Progenitor cell of endocrine pancreas (in vitro differentiated cells): ENCODE results near the gene THAP2. TPM values are rescaled to one million over a fixed set of nuclear protein-coding genes. Genes with fewer than 3 reads are reported as not detected.

Experiments
- DNase-seq: peaks from one replicate; pipeline ENCODE4 v3.0.0; 2021; ENCODE audit warnings: low spot score; ENCODE audit not compliant: unreplicated experiment
- H3K27ac Mint-ChIP-seq: 2 replicates; pipeline ENCODE4 v1.8.0; 2021; ENCODE audit warnings: mild to moderate bottlenecking, moderate library complexity, mixed read lengths
- H3K27me3 Mint-ChIP-seq: 2 replicates; pipeline ENCODE4 v1.8.0; 2021; ENCODE audit warnings: mixed read lengths
- H3K36me3 Mint-ChIP-seq: 2 replicates; pipeline ENCODE4 v1.8.0; 2022; ENCODE audit warnings: mixed read lengths; ENCODE audit not compliant: insufficient read depth
- H3K4me1 Mint-ChIP-seq: 2 replicates; pipeline ENCODE4 v1.8.0; 2021; ENCODE audit warnings: low read depth, mixed read lengths
- H3K4me3 Mint-ChIP-seq: 2 replicates; pipeline ENCODE4 v1.8.0; 2021; ENCODE audit warnings: low read depth, mild to moderate bottlenecking, moderate library complexity, mixed read lengths
- H3K9me3 Mint-ChIP-seq: 2 replicates; pipeline ENCODE4 v1.8.0; 2021; ENCODE audit warnings: low read depth, mixed read lengths
- total RNA-seq: library from RNA; stranded (reverse); gene quantifications from 2 replicates; pipeline ENCODE4 v1.2.1, GENCODE V29; 2021
- TF ChIP-seq, protein P1 (sequence below): fragments of 200-600 bp; sonication (generic); IDR thresholded peaks from one replicate; pipeline ENCODE4 v1.5.0; 2021; ENCODE audit warnings: antibody characterized with exemption, mild to moderate bottlenecking; ENCODE audit not compliant: unreplicated experiment

Gene THAP2
- total RNA-seq, 1 donor from 2014 or later = 8.9 TPM

DNA sequence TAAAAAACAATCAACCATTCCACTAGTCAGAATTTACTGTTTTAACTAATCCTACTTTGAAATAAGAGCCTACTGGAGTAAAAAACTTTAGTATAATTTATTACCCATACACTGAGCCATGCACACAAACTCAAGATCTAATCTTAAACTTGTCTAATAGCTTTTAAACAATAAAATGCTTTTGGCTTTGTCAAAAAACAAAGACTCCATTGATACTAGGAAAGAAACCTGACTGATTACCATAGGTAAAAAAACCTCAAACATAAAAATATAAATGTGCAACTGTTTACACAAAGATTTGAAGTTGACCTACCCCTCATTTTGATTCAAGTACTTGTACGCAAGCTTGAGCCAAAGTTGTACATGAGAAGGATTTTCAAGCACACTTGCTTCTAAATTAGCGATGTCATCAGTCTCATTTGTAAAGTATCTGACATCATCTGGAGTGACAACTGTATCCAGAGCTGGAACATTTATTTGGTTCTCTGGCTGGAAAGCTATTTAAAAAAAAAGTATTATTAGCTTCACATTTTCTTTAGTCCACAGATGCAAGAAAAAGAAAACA is 36.6 kb upstream of the THAP2 start:
- Mint-ChIP-seq H3K27me3 (no peaks in the 10 kb centered on the region), H3K4me1 (peaks cover 9% of the 10 kb centered on the region), H3K9me3 (no peaks in the 10 kb centered on the region), H3K4me3 (no peak overlapping the region), H3K36me3 (peaks cover 31% of the 10 kb centered on the region), H3K27ac (no peak overlapping the region)
- TF ChIP-seq, protein P1, sequence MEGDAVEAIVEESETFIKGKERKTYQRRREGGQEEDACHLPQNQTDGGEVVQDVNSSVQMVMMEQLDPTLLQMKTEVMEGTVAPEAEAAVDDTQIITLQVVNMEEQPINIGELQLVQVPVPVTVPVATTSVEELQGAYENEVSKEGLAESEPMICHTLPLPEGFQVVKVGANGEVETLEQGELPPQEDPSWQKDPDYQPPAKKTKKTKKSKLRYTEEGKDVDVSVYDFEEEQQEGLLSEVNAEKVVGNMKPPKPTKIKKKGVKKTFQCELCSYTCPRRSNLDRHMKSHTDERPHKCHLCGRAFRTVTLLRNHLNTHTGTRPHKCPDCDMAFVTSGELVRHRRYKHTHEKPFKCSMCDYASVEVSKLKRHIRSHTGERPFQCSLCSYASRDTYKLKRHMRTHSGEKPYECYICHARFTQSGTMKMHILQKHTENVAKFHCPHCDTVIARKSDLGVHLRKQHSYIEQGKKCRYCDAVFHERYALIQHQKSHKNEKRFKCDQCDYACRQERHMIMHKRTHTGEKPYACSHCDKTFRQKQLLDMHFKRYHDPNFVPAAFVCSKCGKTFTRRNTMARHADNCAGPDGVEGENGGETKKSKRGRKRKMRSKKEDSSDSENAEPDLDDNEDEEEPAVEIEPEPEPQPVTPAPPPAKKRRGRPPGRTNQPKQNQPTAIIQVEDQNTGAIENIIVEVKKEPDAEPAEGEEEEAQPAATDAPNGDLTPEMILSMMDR = no peak
- DNase-seq = no peak

DNA sequence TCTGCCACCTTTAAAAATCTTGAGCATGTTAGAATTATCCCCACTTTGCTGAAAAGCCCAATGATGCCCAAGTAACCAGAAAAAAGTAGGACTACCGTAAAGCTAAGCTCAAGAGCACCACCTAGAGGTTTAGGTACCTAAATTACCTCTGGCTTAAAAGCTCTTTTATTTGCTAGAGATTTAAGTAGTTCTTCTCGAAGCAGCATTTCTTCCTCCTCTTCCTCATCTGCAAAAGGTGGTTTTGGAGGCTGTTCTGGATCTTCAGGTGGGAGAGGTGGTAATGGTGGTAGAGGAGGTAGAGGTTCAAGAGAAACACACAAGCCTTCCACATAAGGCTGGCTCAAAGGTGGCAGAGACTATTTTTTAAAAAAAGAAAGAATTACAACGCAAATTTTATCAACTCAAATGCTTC is 27.4 kb upstream of the THAP2 start:
- H3K9me3 Mint-ChIP-seq = no peaks in the 10 kb centered on the region
- TF ChIP-seq, protein P1 = peak; percentile 76
- peaks cover 33% of the 10 kb centered on the region for H3K36me3 Mint-ChIP-seq
- no peak for DNase-seq
- H3K27me3 Mint-ChIP-seq = no peaks in the 10 kb centered on the region
- no peak overlapping the region for H3K4me3 Mint-ChIP-seq
- peaks cover 4% of the 10 kb centered on the region for H3K4me1 Mint-ChIP-seq
- H3K27ac Mint-ChIP-seq = no peak overlapping the region

DNA sequence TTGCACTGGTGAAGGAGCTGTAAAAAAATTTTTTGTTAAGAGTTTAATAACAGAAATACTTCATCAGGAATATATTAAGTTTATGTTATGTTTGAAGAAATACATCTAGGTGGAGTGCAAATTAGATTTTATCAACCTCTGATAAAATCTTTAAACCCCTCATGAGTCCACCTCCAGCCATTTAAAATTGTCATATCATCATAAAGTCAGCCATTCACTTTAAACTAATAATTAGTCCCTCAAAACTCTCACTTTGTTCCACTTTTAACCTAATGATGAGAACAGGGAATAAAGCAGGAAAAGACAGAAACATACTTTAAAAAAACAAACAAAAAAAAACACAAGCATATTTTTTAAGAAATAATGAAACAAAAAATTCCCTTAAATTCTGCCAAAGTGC is 25.6 kb upstream of the THAP2 start:
- Mint-ChIP-seq H3K4me3 (no peak overlapping the region), H3K36me3 (peaks cover 33% of the 10 kb centered on the region), H3K27ac (no peak overlapping the region), H3K9me3 (no peaks in the 10 kb centered on the region), H3K4me1 (peaks cover 13% of the 10 kb centered on the region), H3K27me3 (no peaks in the 10 kb centered on the region)
- TF ChIP-seq, protein P1 = no peak
- no peak for DNase-seq

DNA sequence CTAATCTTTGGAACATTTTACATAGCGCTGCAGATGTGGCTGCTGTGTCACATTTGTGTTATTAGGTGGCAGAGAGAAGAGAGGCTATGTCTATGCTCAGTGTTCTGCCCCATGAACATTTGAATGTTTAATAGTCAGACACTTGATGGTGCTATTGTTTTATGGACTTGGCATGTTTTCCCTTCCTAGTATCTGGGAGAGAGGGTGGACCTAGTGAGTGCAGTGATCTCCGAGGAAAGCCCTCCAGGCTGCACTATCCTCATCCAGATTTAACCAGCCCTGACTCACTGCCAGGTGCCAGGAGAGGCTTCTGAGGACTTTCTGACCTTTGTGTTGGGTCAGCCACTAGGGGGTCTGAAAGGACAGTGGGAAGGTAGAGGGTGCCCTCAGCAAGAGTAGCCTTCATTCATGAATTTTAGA is 24.8 kb upstream of the THAP2 start:
- H3K27ac Mint-ChIP-seq = no peak overlapping the region

DNA sequence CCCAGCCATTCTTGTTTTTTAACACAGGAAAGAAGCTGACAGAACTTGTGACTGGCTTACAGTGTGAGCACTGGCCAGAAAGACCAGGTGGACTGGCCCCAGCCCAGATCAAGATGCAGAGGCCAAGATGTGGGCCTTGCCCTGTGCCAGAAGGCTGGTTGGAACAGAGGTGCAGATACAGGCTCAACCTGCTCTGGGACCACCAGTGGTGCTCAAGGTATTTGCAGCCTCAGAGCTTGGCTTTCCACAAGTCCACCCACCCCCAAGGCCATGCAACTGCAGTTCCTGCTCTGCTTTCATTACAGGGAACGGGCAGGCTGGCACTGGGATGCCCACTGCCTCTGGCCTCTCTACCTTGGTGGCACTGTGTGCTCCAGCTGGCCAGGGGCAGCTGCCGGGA is 23.8 kb upstream of the THAP2 start:
- peaks cover 35% of the 10 kb centered on the region for H3K36me3 Mint-ChIP-seq
- no peak overlapping the region for H3K27ac Mint-ChIP-seq
- no peaks in the 10 kb centered on the region for H3K27me3 Mint-ChIP-seq
- H3K4me3 Mint-ChIP-seq = no peak overlapping the region
- TF ChIP-seq, protein P1 = no peak
- H3K4me1 Mint-ChIP-seq = peaks cover 13% of the 10 kb centered on the region
- no peaks in the 10 kb centered on the region for H3K9me3 Mint-ChIP-seq
- DNase-seq = no peak

More for the DNA sequence above, 24.8 kb upstream of the THAP2 start:
- Mint-ChIP-seq H3K9me3 (no peaks in the 10 kb centered on the region), H3K27me3 (no peaks in the 10 kb centered on the region), H3K36me3 (peaks cover 37% of the 10 kb centered on the region), H3K4me3 (no peak overlapping the region), H3K4me1 (peaks cover 13% of the 10 kb centered on the region)
- TF ChIP-seq, protein P1 = peak; percentile 26
- no peak for DNase-seq
